GM19193 (cell line): ENCODE data around the gene LRRC55.

ENCODE experiments used
- POLR2A ChIP-seq: IDR thresholded peaks from 4 replicates; pipeline ENCODE4 v1.6.1; 2011; ENCODE audit not compliant: insufficient read depth, insufficient read length; ENCODE audit errors: extremely low read depth

LRRC55 gene

DNA sequence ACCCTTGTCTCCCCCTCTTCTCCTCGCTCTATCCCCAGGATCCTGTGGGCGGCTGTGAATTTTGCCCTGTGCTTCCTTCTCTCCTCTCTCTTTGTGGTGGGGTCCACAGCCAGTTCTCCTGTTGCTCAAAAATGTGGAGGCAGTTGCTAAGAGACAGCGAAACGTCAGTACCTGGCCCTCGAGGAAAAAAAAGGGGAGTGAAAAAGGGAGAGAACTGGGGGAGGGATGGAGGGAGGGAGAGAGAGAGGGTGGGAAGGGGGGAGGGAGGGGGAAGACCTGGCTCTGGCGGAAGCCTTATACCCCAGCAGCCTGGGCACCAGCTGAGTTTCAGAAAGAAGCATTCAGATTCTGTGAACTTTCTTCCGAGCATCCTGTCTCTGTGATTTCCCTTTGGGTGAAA lies 2.1 kb upstream of the LRRC55 start:
- no peak for TF ChIP-seq POLR2A

DNA sequence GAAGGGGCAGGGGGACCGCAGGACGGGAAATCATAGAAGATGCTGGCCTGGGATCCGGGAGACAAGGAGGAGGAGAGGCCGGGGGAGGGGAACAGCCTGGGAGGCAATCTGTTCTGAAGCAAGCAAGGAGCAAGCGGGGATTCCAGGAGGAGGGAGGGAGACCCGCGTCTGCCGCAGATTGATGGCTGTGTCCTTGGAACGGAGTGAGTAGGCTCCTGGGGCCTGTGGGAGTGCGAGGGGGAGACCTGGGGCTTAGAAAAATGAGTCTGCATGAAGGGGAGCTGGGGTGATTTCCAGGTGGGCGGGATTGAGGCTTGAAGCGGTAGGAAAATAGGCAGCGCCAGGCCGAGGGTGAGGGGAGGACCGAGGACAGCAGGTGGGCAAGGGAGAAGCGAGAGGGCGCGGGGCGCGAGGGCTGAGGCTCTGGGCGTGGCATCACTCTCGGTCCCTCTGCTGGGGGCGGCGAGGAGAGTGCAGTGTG lies 1.6 kb upstream of the LRRC55 start:
- no peak for TF ChIP-seq POLR2A

DNA sequence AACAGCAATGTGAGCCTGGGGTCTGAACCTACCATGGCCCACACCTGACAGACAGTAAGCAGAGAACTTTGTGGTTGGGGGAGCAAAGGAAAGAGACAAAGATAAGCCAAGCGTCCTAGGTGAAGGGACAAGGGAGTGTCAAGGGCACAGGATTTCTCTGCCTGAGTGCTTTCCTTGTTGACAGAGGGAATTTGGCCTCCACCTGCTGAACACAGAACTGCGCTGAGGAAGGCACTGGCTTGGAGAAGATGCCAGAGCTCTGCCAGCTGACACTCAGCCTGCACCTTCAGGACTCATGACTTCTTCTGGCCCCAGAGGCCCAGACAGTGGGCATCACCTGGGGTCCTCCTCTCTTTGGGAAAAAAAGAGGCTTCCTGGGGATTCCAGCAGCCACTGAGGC lies 789 bp upstream of the LRRC55 start:
- no peak for TF ChIP-seq POLR2A

DNA sequence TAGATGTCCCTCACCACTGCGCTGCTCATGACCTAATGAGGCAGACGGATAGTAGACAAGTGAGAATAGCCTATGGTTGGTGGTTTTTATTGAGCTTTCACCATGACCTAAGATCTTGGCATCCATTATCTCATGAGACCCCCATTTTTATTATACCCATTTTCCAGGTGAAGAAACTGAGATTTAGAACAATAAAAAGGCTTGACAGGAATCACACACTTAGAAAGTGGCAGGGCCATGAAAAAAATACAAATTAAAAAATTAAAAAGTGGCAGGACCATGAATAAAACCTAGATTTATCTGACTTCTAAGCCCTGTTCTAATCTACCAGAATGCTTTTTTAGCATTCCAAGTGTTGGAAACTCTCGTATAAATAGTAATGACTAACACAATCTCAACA lies 1.1 kb downstream of the LRRC55 start:
- no peak for TF ChIP-seq POLR2A

DNA sequence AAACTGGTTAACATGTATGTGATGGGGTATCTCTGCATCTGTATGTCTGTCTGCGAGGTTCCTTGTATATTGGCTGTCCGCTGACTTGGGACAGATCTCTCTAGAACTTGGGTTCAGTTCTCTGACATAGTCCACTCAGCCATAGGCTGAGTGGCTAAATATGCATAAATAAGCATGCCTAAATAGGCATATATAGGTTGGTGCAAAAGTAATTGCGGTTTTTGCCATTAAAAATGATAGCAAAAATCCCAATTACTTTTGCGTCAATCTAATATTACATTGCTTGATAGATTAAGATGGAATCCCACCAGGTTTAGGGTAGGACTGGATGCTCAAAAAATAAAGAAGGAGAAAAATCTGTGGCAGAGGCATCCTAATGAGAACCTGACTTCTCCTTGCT lies 8.8 kb downstream of the LRRC55 start:
- TF ChIP-seq POLR2A = no peak

DNA sequence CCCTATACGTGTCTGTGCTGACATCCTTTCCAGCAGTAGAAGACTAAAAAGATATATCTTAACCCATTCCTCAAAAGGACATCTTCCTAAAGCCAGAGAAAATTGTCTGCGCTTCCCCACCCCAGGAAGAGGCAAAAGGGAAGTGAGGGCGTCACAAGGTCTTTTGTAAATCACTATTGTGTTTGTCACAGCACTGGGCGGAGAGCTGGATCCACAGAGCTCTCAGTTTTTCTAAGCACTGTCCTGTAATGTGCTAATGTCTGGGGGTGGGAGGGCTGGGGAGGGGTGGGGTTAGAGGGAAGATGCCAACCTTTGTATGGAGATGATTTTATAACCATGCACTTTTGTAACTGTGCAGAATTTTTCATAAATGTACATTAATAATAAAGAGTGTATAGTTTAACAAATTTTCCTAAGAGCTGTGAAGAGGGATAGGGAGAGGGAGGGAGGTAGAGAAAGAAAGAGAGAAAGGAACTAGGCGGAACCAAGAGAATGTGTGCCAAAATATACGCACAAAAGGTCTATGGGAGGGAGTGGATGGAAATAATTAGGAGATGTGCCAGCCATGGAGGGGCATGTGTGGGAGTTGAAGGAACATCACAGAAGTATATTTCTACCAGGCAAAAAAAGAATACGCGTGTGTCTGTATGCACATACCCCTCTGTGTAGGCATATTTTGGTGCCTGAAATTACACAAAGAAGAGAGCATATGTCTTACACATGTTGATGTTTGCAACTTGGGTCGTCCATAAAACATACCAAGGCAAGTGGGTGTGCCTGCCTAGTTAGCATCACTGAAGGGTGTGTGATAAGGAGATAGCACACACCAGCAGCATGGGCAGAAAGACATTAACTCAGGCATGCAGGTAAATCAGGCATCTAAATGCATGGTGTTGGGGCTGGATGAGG lies 9.8 kb downstream of the LRRC55 start:
- no peak for TF ChIP-seq POLR2A

DNA sequence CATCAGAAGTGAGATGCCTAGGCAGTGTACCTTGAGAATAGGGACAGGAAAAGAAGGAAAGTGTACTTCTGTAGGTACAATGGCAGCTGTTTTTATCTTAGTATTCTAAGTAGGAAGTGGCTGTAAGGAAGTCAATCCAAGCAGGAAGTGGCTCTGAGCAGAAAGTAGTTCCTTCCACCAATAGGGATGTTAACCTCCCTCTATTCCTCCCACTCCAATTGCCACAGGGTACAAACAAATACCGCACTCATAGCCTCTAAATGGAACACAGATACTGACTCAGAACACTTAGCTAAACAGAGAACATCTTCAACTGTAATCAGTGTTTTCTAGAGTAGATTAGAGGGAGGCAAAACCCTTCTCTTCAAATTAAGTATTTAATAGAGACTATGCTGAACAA lies 10.6 kb downstream of the LRRC55 start:
- no peak for TF ChIP-seq POLR2A

DNA sequence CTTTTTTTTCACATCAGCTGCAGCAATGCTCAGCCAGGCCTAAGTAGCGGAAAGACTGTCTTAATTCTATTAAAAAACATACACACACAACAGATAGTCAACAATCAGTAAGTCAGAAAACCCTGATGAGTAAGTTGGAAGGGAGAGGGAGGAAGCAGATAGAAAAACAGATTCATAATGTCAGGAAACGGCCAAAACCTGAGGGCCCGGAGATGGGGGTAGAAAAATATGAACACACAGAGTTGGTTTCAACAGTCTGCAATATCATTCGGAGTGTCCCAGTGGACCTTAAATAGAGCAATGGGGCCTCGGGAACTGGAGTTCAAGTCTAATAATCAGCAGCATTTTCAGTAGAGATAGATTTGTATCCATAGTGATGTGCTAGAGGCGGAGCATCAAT lies 14.8 kb downstream of the LRRC55 start:
- TF ChIP-seq POLR2A = no peak

DNA sequence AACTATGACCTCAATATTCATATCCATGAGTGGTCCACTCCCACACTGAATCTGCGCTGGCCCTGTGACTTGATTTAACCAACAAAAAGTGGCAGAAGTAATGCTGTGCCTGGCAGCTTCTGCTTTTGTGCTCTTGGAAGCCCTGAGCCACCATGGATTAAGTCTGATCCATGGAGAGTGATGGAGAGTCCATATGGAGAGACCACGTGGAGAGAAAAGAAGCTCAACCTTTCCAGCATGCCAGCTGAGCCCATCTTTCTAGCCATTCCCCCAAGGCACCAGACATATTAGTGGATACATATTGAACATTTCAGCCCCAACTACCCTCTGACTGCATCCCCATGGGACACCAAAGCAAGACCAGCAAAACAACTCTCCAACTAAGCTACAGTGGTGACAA lies 16.0 kb downstream of the LRRC55 start:
- TF ChIP-seq POLR2A = no peak

DNA sequence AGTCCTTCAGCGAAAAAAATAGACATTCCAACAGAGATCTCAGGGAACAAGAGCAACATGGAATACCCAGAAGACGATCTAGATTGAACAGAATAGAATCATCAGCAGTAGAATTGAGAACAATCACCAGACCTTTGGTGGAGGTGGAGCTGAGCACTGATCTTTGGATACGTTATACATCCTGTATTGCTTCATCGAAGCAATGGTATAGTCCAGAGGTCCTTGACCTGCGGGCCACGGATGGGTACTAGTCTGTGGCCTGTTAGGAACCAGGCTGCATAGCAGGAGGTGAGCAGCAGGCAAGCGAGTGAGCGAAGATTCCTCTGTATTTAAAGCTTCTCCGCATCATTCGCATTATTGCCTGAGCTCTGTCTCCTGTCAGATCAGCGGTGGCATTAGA lies 17.6 kb downstream of the LRRC55 start:
- no peak for TF ChIP-seq POLR2A

DNA sequence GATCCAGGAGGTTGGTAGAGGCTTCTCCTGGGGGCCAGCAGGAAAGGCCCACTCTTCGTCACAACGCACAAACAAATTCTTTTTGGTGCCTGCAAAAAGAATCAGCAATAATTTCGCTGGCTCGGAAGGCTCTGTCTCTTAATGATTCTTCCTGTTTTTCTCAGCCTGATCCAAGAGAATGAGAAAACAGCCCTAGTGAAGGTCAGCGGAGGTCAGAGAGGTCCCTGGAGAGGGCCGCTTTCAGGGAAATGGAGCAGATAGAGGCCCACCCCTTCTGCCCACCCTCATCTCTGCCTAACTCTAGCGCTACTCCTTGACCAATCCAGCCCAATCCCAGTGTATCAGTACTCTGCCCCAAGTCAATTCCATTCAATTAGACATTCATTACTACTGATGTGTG lies 19.2 kb downstream of the LRRC55 start:
- no peak for TF ChIP-seq POLR2A

DNA sequence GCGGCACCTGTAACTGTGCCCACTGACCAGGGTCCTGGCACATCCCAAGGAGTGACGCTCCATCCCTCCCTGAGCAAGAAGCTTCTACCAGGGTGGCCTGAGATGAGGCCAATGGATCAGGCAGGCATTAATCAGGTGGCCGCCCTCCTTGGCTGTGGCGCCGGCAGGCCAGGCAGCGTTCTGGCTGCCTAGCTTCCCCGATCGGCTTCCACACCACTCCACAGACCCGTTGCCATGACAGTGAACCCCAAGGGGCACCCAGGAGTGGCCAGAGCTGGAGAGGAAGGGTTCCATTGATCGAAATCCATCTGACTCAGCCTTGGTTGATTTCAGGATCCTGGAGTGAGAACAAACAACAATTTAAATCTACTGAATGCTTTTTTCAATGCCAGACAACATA lies 20.5 kb downstream of the LRRC55 start:
- TF ChIP-seq POLR2A = no peak

DNA sequence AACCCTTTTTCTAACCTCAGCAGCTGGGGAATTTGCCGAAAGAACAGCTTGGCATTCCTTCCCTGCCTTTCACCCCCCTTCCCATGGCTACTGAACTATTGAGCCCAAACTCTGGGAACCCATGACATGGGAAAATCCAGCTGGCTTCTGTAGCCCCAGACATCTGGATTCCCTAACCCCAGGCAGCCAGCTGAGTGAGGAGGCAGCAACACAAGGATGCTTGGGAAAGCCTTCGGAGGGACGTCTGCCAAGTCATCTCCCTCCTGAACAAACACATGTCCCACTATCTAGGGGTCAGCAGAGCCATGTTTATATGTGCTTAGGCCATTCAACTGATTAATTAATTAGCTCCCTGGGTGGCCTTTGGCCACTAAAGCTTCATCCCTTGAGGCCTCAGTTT lies 21.6 kb downstream of the LRRC55 start:
- no peak for TF ChIP-seq POLR2A

DNA sequence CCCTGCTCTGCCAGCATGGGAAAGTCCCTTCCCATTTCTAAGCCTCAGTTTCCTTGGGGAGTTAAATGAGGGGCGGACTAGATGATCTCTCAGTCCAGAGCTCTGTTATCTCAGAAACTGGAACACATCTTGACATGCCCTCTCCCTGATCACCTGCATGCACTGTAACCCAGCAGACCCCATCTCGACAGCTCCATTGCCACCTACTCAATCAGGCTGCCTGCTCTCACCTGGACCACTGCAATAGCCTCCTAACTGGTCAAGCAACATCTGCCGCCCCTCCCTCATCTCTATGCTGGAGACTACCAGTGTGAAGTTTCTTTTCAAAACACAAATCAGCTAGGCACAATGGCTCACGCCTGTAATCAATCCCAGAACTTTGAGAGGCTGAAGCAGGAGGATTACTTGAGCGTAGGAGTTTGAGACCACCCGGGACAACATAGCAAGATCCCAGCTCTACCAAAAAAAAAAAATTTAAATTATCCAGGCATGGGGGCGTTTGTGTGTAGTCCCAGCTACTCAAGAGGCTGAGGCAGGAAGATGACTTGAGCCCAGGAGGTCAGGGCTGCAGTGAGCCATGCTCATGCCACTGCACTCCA lies 22.2 kb downstream of the LRRC55 start:
- no peak for TF ChIP-seq POLR2A

DNA sequence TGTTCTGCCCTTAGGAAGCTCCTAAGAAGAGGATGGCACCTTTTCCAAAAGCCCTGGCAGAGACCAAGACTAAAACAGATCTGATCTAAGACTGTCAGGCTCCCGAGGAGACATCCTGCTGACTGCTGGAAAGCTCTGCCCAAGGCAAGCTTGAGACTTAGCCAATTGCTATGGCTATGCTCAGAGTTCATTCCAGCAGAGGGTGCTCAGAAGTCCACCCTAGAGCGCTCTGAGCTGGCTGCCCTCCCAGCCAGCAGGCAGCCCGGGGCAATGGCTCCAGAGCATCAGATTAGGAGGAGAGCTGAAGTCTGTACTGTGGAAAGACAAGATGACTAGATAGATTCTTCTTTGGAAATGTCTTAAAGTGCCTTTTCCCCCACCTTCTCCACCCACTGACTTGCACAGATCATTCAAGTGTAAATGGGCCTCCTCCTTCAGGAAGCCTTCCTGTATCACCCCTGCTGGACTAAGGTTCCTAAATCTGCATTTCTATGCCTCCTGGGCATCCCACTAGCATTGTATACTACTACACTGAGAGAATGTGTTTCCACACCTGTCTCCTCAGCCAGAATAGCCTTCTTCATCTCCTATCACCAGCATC lies 23.4 kb downstream of the LRRC55 start:
- no peak for TF ChIP-seq POLR2A

DNA sequence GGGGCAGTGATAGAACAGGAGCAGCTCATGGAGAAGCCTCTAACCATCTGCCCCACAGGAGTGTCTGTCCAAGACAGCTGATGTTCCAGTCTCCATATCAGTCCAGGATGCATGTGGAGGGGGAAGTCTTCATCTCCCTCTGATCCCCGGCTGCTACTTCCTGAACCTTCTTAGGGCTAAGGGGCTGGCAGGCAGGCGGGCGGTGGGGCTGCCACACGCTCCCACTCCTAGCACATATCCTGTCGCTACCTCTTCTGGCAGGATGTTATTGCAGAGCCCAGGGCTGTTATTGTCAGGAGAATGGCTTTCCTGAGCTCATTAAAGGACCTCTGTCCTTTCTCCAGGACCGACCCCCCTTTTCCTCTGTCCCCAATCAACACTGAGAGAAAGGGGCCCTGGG lies 25.4 kb downstream of the LRRC55 start:
- no peak for TF ChIP-seq POLR2A
